ENCODE results near the gene MAGI3. TPM values are rescaled to one million over a fixed set of nuclear protein-coding genes. Genes with fewer than 3 reads are reported as not detected.

MAGI3 gene
- total and polyA plus RNA-seq, 2 donors (not counting 1 experiment from before 2014, with no cell fraction given), result 0.30 to 0.67 TPM

- no peaks in the 10 kb centered on the region for H3K4me1 Mint-ChIP-seq
- Histone ChIP-seq H2AFZ (ENCODE audit: insufficient read depth, low read depth, low read length, poor library complexity, severe bottlenecking) (no peak overlapping the region), H3K4me2 (replicated peaks; ENCODE audit: low read depth, low read length, poor library complexity, severe bottlenecking) (no peak overlapping the region), H3K9ac (ENCODE audit: low read length) (no peak overlapping the region), H3K27me3 (replicated peaks in 1 of 4; ENCODE audit: control extremely low read depth in 1 of 4, control insufficient read depth in 3 of 4, insufficient read depth in 4 of 4, low read length in 3 of 4) (peaks cover 0 to 28% (median 7%) of the 10 kb centered on the region in 4 experiments), H3K36me3 (replicated peaks in 1 of 2; ENCODE audit: control extremely low read depth in 1 of 2, control insufficient read depth in 1 of 2, extremely low read depth in 1 of 2, insufficient read depth in 2 of 2, low read length in 1 of 2) (no peaks in the 10 kb centered on the region), H4K20me1 (ENCODE audit: control insufficient read depth, insufficient read depth, low read length, poor library complexity, severe bottlenecking) (no peaks in the 10 kb centered on the region), H3K4me3 (ENCODE audit: control extremely low read depth in 1 of 5, extremely low read depth in 1 of 5, insufficient read depth in 1 of 5, low read depth in 2 of 5, low read length in 4 of 5) (no peak overlapping the region), H3K27ac (ENCODE audit: low read length in 2 of 2) (no peak overlapping the region), H3K79me2 (ENCODE audit: control insufficient read depth, insufficient read depth, low read length) (no peaks in the 10 kb centered on the region), H3K9me3 (ENCODE audit: control extremely low read depth in 1 of 3, control insufficient read depth in 2 of 3, insufficient read depth in 1 of 3, low read length in 2 of 3) (no peaks in the 10 kb centered on the region), H3K4me1 (ENCODE audit: control insufficient read depth in 2 of 2, insufficient read depth in 2 of 2, low read length in 2 of 2) (no peaks in the 10 kb centered on the region)
- no peak for ATAC-seq (ENCODE audit: low read depth)
- CTCF ChIA-PET, result no interaction called here
- TF ChIP-seq, protein P1, sequence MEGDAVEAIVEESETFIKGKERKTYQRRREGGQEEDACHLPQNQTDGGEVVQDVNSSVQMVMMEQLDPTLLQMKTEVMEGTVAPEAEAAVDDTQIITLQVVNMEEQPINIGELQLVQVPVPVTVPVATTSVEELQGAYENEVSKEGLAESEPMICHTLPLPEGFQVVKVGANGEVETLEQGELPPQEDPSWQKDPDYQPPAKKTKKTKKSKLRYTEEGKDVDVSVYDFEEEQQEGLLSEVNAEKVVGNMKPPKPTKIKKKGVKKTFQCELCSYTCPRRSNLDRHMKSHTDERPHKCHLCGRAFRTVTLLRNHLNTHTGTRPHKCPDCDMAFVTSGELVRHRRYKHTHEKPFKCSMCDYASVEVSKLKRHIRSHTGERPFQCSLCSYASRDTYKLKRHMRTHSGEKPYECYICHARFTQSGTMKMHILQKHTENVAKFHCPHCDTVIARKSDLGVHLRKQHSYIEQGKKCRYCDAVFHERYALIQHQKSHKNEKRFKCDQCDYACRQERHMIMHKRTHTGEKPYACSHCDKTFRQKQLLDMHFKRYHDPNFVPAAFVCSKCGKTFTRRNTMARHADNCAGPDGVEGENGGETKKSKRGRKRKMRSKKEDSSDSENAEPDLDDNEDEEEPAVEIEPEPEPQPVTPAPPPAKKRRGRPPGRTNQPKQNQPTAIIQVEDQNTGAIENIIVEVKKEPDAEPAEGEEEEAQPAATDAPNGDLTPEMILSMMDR (IDR thresholded peaks at IDR 0.05), result no peak
- no peak for TF ChIP-seq EZH2 (IDR thresholded peaks at IDR 0.05; ENCODE audit: borderline replicate concordance, insufficient read depth, low read depth, low read length, poor library complexity, severe bottlenecking)
- H3K9me3 Mint-ChIP-seq (ENCODE audit: insufficient read depth), result no peaks in the 10 kb centered on the region
- WGBS (ENCODE audit: insufficient coverage), result 75% methylated on average over 2 of the region's 3 CpGs
- intact Hi-C loops (cut with micrococcal nuclease), result no loop called here
- H3K27me3 Mint-ChIP-seq, result peaks cover 24% of the 10 kb centered on the region
- no peak overlapping the region for H3K4me3 Mint-ChIP-seq
- H3K27ac Mint-ChIP-seq, result no peak overlapping the region
- no peak for DNase-seq
- POLR2A ChIA-PET, result no interaction called here
Measured at GRCh38 chr1:113401728-113402127, 11.4 kb downstream of the MAGI3 start.

DNA sequence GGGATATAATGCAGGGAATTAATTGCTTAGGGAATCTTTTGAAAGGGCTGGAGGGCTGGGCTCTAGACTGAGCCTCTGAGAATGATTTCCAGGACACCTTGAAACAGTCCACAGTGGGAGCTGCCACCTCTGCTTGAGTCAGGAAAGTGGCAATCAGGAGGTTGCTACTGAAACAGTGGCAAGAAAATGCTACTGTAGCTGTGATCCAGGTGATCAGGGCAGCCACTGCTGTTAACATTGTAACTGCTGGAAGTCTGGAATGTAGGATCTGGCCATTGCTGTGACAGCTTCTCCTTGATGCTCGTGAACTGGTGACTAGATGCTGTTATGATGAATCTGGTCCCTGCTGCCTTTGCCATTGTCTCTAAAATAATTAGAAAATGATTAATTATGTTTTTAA lies 12.8 kb downstream of the MAGI3 start:
- ChIA-PET CTCF (no interaction called here), POLR2A (no interaction called here)
- H3K4me3 Mint-ChIP-seq, result no peak overlapping the region
- Histone ChIP-seq H3K79me2 (ENCODE audit: control insufficient read depth, insufficient read depth, low read length) (no peaks in the 10 kb centered on the region), H3K4me2 (replicated peaks; ENCODE audit: low read depth, low read length, poor library complexity, severe bottlenecking) (no peak overlapping the region), H3K27me3 (replicated peaks in 1 of 4; ENCODE audit: control extremely low read depth in 1 of 4, control insufficient read depth in 3 of 4, insufficient read depth in 4 of 4, low read length in 3 of 4) (peaks cover 0 to 17% (median 2%) of the 10 kb centered on the region in 4 experiments), H3K9ac (ENCODE audit: low read length) (no peak overlapping the region), H3K9me3 (ENCODE audit: control extremely low read depth in 1 of 3, control insufficient read depth in 2 of 3, insufficient read depth in 1 of 3, low read length in 2 of 3) (no peaks in the 10 kb centered on the region), H2AFZ (ENCODE audit: insufficient read depth, low read depth, low read length, poor library complexity, severe bottlenecking) (no peak overlapping the region), H3K4me1 (ENCODE audit: control insufficient read depth in 2 of 2, insufficient read depth in 2 of 2, low read length in 2 of 2) (no peaks in the 10 kb centered on the region), H3K36me3 (replicated peaks in 1 of 2; ENCODE audit: control extremely low read depth in 1 of 2, control insufficient read depth in 1 of 2, extremely low read depth in 1 of 2, insufficient read depth in 2 of 2, low read length in 1 of 2) (no peaks in the 10 kb centered on the region), H3K4me3 (ENCODE audit: control extremely low read depth in 1 of 5, extremely low read depth in 1 of 5, insufficient read depth in 1 of 5, low read depth in 2 of 5, low read length in 4 of 5) (no peak overlapping the region), H3K27ac (ENCODE audit: low read length in 2 of 2) (no peak overlapping the region), H4K20me1 (ENCODE audit: control insufficient read depth, insufficient read depth, low read length, poor library complexity, severe bottlenecking) (no peaks in the 10 kb centered on the region)
- ATAC-seq (ENCODE audit: low read depth), result no peak
- no peaks in the 10 kb centered on the region for H3K9me3 Mint-ChIP-seq (ENCODE audit: insufficient read depth)
- TF ChIP-seq, protein P1 (IDR thresholded peaks at IDR 0.05), result no peak
- TF ChIP-seq EZH2 (IDR thresholded peaks at IDR 0.05; ENCODE audit: borderline replicate concordance, insufficient read depth, low read depth, low read length, poor library complexity, severe bottlenecking), result no peak
- intact Hi-C loops (cut with micrococcal nuclease), result no loop called here
- H3K27me3 Mint-ChIP-seq, result peaks cover 21% of the 10 kb centered on the region
- no peak overlapping the region for H3K27ac Mint-ChIP-seq
- no CpG with 5 or more reads among the region's 1 CpG for WGBS (ENCODE audit: insufficient coverage)
- H3K4me1 Mint-ChIP-seq, result no peaks in the 10 kb centered on the region
- no peak for DNase-seq

Data from B cell (primary cell).